ENCODE data around the gene PCDHGB5.

PCDHGB5 gene

GRCh38 chr5:141437221-141437620 is 39.5 kb downstream of the PCDHGB5 start:
- no peak overlapping the region for H3K27ac ChIP-seq (replicated peaks)
- no peak for DNase-seq (ENCODE audit: low read depth in 1 of 2, low spot score in 1 of 2)
- no peaks in the 10 kb centered on the region for H3K27me3 ChIP-seq (ENCODE audit: insufficient read depth, poor library complexity, severe bottlenecking)
- H3K4me3 ChIP-seq (replicated peaks; ENCODE audit: insufficient read depth, low read length) = no peak overlapping the region
- TF ChIP-seq SPI1 (IDR thresholded peaks at IDR 0.05; ENCODE audit: borderline replicate concordance, low read depth) (no peak), POLR2AphosphoS5 (IDR thresholded peaks at IDR 0.05; ENCODE audit: low read depth) (no peak), GABPA (IDR thresholded peaks at IDR 0.05; ENCODE audit: low read depth) (no peak)
- TF ChIP-seq, protein P1, sequence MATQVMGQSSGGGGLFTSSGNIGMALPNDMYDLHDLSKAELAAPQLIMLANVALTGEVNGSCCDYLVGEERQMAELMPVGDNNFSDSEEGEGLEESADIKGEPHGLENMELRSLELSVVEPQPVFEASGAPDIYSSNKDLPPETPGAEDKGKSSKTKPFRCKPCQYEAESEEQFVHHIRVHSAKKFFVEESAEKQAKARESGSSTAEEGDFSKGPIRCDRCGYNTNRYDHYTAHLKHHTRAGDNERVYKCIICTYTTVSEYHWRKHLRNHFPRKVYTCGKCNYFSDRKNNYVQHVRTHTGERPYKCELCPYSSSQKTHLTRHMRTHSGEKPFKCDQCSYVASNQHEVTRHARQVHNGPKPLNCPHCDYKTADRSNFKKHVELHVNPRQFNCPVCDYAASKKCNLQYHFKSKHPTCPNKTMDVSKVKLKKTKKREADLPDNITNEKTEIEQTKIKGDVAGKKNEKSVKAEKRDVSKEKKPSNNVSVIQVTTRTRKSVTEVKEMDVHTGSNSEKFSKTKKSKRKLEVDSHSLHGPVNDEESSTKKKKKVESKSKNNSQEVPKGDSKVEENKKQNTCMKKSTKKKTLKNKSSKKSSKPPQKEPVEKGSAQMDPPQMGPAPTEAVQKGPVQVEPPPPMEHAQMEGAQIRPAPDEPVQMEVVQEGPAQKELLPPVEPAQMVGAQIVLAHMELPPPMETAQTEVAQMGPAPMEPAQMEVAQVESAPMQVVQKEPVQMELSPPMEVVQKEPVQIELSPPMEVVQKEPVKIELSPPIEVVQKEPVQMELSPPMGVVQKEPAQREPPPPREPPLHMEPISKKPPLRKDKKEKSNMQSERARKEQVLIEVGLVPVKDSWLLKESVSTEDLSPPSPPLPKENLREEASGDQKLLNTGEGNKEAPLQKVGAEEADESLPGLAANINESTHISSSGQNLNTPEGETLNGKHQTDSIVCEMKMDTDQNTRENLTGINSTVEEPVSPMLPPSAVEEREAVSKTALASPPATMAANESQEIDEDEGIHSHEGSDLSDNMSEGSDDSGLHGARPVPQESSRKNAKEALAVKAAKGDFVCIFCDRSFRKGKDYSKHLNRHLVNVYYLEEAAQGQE (IDR thresholded peaks at IDR 0.05; ENCODE audit: insufficient replicate concordance, low read depth) = no peak
- TF ChIP-seq, protein P2, sequence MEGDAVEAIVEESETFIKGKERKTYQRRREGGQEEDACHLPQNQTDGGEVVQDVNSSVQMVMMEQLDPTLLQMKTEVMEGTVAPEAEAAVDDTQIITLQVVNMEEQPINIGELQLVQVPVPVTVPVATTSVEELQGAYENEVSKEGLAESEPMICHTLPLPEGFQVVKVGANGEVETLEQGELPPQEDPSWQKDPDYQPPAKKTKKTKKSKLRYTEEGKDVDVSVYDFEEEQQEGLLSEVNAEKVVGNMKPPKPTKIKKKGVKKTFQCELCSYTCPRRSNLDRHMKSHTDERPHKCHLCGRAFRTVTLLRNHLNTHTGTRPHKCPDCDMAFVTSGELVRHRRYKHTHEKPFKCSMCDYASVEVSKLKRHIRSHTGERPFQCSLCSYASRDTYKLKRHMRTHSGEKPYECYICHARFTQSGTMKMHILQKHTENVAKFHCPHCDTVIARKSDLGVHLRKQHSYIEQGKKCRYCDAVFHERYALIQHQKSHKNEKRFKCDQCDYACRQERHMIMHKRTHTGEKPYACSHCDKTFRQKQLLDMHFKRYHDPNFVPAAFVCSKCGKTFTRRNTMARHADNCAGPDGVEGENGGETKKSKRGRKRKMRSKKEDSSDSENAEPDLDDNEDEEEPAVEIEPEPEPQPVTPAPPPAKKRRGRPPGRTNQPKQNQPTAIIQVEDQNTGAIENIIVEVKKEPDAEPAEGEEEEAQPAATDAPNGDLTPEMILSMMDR (IDR thresholded peaks at IDR 0.05; ENCODE audit: insufficient read depth, low read length) = no peak

DNA sequence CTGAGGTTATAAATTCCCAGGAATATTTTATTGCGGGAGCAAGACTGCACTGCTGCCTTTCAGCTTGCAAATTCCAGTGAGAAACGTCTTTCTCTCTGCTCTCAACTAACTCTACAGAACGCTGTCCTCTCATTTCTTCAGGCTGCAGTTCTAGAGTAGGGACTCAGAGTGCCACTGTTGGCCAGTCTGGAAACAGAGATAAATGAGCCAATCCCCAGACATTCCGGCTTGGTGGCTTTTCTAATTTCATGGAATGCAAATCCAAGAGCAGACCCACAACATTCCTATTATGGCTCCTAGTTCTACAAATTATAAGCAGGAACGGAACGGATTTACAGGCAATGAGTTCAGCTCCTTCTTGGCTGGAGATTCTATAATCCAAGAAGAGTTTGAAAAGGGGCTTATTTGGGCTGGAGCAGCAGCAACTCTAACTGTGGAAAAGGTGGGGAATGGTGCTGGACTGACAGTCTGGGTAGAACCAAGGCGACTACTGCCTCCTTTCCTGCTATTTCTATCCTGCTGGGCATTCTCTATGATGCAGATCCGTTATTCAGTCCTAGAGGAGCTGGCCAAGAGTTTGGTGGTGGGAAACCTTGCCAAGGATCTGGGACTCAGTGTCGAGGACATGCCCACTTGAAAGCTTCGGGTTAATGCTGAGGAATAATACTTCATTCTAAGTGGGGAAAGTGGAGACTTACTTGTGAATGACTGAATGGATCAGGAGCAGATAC is 41.8 kb downstream of the PCDHGB5 start:
- no peak for DNase-seq (ENCODE audit: low read depth in 1 of 2, low spot score in 1 of 2)

DNA sequence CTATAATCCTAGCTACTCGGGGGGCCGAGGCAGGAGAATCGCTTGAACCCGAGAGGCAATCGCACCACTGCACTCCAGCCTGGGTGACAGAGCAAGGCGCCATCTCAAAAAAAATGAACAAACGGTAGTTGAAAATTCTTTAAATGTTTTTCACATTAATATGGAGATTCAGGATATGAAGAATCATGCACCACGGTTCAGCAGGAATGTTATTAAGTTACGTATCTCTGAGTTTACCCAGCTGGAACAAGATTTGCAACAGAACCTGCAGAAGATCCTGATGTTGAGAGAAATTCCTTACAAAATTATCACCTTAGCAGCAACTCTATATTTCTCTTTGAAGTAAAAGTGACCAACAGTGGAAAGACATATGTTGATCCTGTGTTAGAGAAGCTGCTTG is 42.6 kb downstream of the PCDHGB5 start:
- Histone ChIP-seq H3K27me3 (ENCODE audit: insufficient read depth, poor library complexity, severe bottlenecking) (no peaks in the 10 kb centered on the region), H3K4me3 (replicated peaks; ENCODE audit: insufficient read depth, low read length) (no peak overlapping the region), H3K27ac (replicated peaks) (no peak overlapping the region)
- DNase-seq (ENCODE audit: low read depth in 1 of 2, low spot score in 1 of 2) = no peak
- TF ChIP-seq, protein P2 (IDR thresholded peaks at IDR 0.05; ENCODE audit: insufficient read depth, low read length) = no peak
- TF ChIP-seq, protein P1 (IDR thresholded peaks at IDR 0.05; ENCODE audit: insufficient replicate concordance, low read depth) = no peak
- no peak for TF ChIP-seq POLR2AphosphoS5 (IDR thresholded peaks at IDR 0.05; ENCODE audit: low read depth)
- TF ChIP-seq SPI1 (IDR thresholded peaks at IDR 0.05; ENCODE audit: borderline replicate concordance, low read depth) = no peak
- TF ChIP-seq GABPA (IDR thresholded peaks at IDR 0.05; ENCODE audit: low read depth) = no peak

More for the DNA sequence above, 41.8 kb downstream of the PCDHGB5 start:
- no peak overlapping the region for H3K4me3 ChIP-seq (replicated peaks; ENCODE audit: insufficient read depth, low read length)
- no peak overlapping the region for H3K27ac ChIP-seq (replicated peaks)
- TF ChIP-seq GABPA (IDR thresholded peaks at IDR 0.05; ENCODE audit: low read depth) = no peak
- no peak for TF ChIP-seq SPI1 (IDR thresholded peaks at IDR 0.05; ENCODE audit: borderline replicate concordance, low read depth)
- TF ChIP-seq, protein P1 (IDR thresholded peaks at IDR 0.05; ENCODE audit: insufficient replicate concordance, low read depth) = no peak
- no peak for TF ChIP-seq POLR2AphosphoS5 (IDR thresholded peaks at IDR 0.05; ENCODE audit: low read depth)
- TF ChIP-seq, protein P2 (IDR thresholded peaks at IDR 0.05; ENCODE audit: insufficient read depth, low read length) = no peak
- no peaks in the 10 kb centered on the region for H3K27me3 ChIP-seq (ENCODE audit: insufficient read depth, poor library complexity, severe bottlenecking)
